HFF-Myc (cell line): ENCODE measurements around the gene FAM3B.

Source experiments
- DNase-seq: peaks from one replicate; pipeline ENCODE4 v3.0.0-alpha.2; 2011; ENCODE audit warnings: low read depth; ENCODE audit errors: extremely low read depth
- H3K4me3 ChIP-seq: replicated peaks from 2 replicates; pipeline ENCODE4 v1.5.1; 2011; ENCODE audit warnings: low read depth, mild to moderate bottlenecking, control low read depth, low read length
- CTCF ChIP-seq: IDR thresholded peaks from 2 replicates; pipeline ENCODE4 v1.5.1; 2012; ENCODE audit warnings: mild to moderate bottlenecking, low read depth, low read length, control low read depth; ENCODE audit errors: missing control alignments

FAM3B gene

GRCh38 chr21:41318218-41318617, 1.6 kb downstream of the FAM3B start:
- no peak for TF ChIP-seq CTCF
- H3K4me3 ChIP-seq, result no peak overlapping the region
- no peak for DNase-seq

GRCh38 chr21:41319273-41319672, 2.7 kb downstream of the FAM3B start:
- no peak for TF ChIP-seq CTCF
- no peak for DNase-seq
- no peak overlapping the region for H3K4me3 ChIP-seq

- no peak for TF ChIP-seq CTCF
- no peak overlapping the region for H3K4me3 ChIP-seq
- DNase-seq, result no peak
Observed at GRCh38 chr21:41321211-41321907, 4.8 kb downstream of the FAM3B start.

DNA sequence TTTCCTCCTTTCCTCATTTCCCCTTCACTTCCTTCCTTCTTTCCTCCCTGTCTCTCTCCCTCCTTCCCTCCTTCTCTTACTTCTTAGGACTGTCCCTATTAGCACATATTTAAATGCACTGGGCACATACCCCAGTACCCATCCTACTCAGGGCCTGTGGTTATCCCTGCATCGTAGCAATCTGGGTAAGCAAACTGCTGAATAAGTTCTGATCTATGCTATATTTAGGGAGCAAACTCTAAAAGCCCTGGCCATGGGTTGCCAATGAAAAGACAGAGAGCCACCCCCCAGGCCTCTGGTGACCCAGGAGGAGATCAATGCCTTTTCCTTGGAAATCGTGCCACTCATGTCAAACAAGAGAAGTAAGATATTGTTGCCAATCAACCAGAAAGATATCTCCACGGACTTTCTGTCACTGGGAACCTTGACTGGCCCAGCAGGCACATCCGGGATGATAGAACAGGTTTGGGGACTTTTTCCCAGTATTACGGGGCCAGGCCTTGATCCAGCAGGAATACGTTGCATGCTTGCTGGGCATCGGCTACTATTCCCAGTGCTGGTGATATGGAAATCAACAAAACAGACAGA, 5.4 kb downstream of the FAM3B start:
- TF ChIP-seq CTCF, result no peak
- no peak for DNase-seq
- H3K4me3 ChIP-seq, result no peak overlapping the region

DNA sequence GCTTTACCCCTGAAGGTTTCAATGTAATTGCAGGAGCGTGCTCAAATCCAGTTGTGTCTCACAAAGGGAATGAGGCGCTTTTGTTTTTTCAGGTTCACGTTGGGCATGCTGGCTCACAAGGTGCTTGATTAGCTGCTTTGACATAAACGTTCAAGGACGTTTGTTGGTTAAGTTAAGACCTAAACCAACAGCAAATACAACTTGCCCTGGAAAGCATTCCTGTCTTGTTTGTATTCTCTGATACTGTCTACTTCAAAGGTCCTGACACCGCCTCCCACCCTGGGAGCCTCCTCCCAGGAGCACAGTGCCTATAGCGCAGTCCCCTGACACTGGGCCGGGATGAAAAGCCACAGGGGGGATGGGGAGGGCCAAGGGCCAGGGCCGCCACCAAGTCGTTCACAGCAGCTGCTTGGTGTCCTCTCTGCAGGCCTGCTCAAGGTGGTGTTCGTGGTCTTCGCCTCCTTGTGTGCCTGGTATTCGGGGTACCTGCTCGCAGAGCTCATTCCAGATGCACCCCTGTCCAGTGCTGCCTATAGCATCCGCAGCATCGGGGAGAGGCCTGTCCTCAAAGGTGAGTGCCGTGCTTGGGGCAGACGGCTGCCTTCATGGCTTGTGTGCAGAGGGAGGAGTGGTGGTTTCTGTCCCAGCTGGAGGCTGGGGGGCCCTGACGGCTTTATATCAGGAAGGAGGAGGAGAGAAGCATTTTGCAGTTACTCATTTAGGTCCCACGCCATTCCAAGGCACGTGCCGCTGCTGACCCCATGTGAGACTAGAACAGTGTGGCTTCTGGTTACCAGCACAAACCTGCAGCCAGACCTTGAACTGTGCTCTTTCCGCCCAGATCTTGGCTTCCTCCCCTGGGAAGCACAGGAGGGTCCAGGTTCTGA, 6.1 kb downstream of the FAM3B start:
- TF ChIP-seq CTCF, result no peak
- no peak for DNase-seq
- H3K4me3 ChIP-seq, result no peak overlapping the region

- DNase-seq, result no peak
- H3K4me3 ChIP-seq, result no peak overlapping the region
- TF ChIP-seq CTCF, result no peak
Observed at GRCh38 chr21:41325138-41325912, 8.7 kb downstream of the FAM3B start.
